Activated T-helper 2 cell treated with anti-CD3 and anti-CD28 coated beads, Interferon-gamma antibody, Interleukin-2, Interleukin-4, amounts not matched to agents 10 μg/mL and 5 μg/mL and 100 μg/mL, durations not matched to agents 14 hours and 24 hours and 36 hours (primary cell): Measurements from ENCODE around the gene PGLYRP4. TPM values are rescaled to one million over a fixed set of nuclear protein-coding genes. Genes with fewer than 3 reads are reported as not detected.
"Not testable (repeated sequence)": the region's sequence is repeated elsewhere in the genome, so short reads cannot be mapped to it uniquely, and the experiment has no call there.

Source experiments
- DNase-seq: peaks from one replicate; pipeline ENCODE4 v3.0.0; 2021; ENCODE audit warnings: low spot score
- H3K27ac Mint-ChIP-seq: one replicate; pipeline ENCODE4 v1.8.0; 2021; ENCODE audit warnings: mixed read lengths
- H3K27me3 Mint-ChIP-seq: one replicate; pipeline ENCODE4 v1.8.0; 2021; ENCODE audit warnings: low read depth, mixed read lengths
- H3K36me3 Mint-ChIP-seq: one replicate; pipeline ENCODE4 v1.8.0; 2021; ENCODE audit warnings: low read depth, mixed read lengths
- H3K4me1 Mint-ChIP-seq: one replicate; pipeline ENCODE4 v1.8.0; 2021; ENCODE audit warnings: low read depth, mixed read lengths
- H3K4me3 Mint-ChIP-seq: one replicate; pipeline ENCODE4 v1.8.0; 2021; ENCODE audit warnings: low read depth, mild to moderate bottlenecking, moderate library complexity, mixed read lengths
- H3K9me3 Mint-ChIP-seq: one replicate; pipeline ENCODE4 v1.8.0; 2021; ENCODE audit warnings: mixed read lengths
- intact Hi-C: fragments of 100-400 bp; cut with micrococcal nuclease; formaldehyde crosslinking; loops from one replicate; pipeline ENCODE4 v1.15.1; 2023
- total RNA-seq: library from RNA; stranded (reverse); gene quantifications from 2 replicates; pipeline ENCODE4 v1.2.3, GENCODE V29; 2022

Gene PGLYRP4
- total RNA-seq, 1 donor from 2014 or later, result not detected

GRCh38 chr1:153347856-153348255 lies 785 bp downstream of the PGLYRP4 start:
- peaks cover 17% of the 10 kb centered on the region for H3K4me1 Mint-ChIP-seq
- H3K27me3 Mint-ChIP-seq, result peaks cover 15% of the 10 kb centered on the region
- H3K9me3 Mint-ChIP-seq, result no peaks in the 10 kb centered on the region
- no peaks in the 10 kb centered on the region for H3K36me3 Mint-ChIP-seq
- no peak for DNase-seq
- H3K27ac Mint-ChIP-seq, result no peak overlapping the region
- H3K4me3 Mint-ChIP-seq, result no peak overlapping the region
- intact Hi-C loops, result no loop called here

GRCh38 chr1:153347049-153347448 lies 1.6 kb downstream of the PGLYRP4 start:
- H3K4me3 Mint-ChIP-seq, intact Hi-C loops, H3K36me3 Mint-ChIP-seq, H3K27ac Mint-ChIP-seq, DNase-seq, H3K9me3 Mint-ChIP-seq: not testable (repeated sequence)
- Mint-ChIP-seq H3K27me3 (peaks cover 21% of the 10 kb centered on the region), H3K4me1 (peaks cover 17% of the 10 kb centered on the region)

GRCh38 chr1:153346077-153346723 lies 2.4 kb downstream of the PGLYRP4 start:
- H3K27me3 Mint-ChIP-seq, result peaks cover 21% of the 10 kb centered on the region
- H3K27ac Mint-ChIP-seq, result no peak overlapping the region
- peaks cover 17% of the 10 kb centered on the region for H3K4me1 Mint-ChIP-seq
- H3K9me3 Mint-ChIP-seq, result no peaks in the 10 kb centered on the region
- intact Hi-C loops, result no loop called here
- DNase-seq, result no peak
- H3K36me3 Mint-ChIP-seq, result no peaks in the 10 kb centered on the region
- no peak overlapping the region for H3K4me3 Mint-ChIP-seq

- Mint-ChIP-seq H3K4me3 (no peak overlapping the region), H3K27ac (no peak overlapping the region), H3K9me3 (no peaks in the 10 kb centered on the region), H3K27me3 (peaks cover 25% of the 10 kb centered on the region), H3K4me1 (peaks cover 17% of the 10 kb centered on the region), H3K36me3 (no peaks in the 10 kb centered on the region)
- intact Hi-C loops, result no loop called here
- DNase-seq, result no peak
These were observed 3.2 kb downstream of the PGLYRP4 start for GRCh38 chr1:153345187-153346076.

- DNase-seq, result no peak
- H3K4me3 Mint-ChIP-seq, result no peak overlapping the region
- H3K27ac Mint-ChIP-seq, result no peak overlapping the region
- H3K27me3 Mint-ChIP-seq, result peaks cover 26% of the 10 kb centered on the region
- intact Hi-C loops, result no loop called here
- H3K36me3 Mint-ChIP-seq, result no peaks in the 10 kb centered on the region
- no peaks in the 10 kb centered on the region for H3K9me3 Mint-ChIP-seq
- H3K4me1 Mint-ChIP-seq, result peaks cover 20% of the 10 kb centered on the region
These were observed 4.0 kb downstream of the PGLYRP4 start for GRCh38 chr1:153344718-153345025.

GRCh38 chr1:153343811-153344717 lies 4.6 kb downstream of the PGLYRP4 start:
- no peak for DNase-seq
- Mint-ChIP-seq H3K36me3 (no peaks in the 10 kb centered on the region), H3K4me3 (no peak overlapping the region), H3K27me3 (peaks cover 28% of the 10 kb centered on the region), H3K27ac (no peak overlapping the region), H3K4me1 (peaks cover 20% of the 10 kb centered on the region), H3K9me3 (no peaks in the 10 kb centered on the region)
- intact Hi-C loops, result no loop called here

- peaks cover 20% of the 10 kb centered on the region for H3K4me1 Mint-ChIP-seq
These were observed 5.5 kb downstream of the PGLYRP4 start for GRCh38 chr1:153343040-153343681.

GRCh38 chr1:153342178-153342577 lies 6.5 kb downstream of the PGLYRP4 start:
- no peak overlapping the region for H3K4me3 Mint-ChIP-seq
- peaks cover 20% of the 10 kb centered on the region for H3K4me1 Mint-ChIP-seq
- no peaks in the 10 kb centered on the region for H3K9me3 Mint-ChIP-seq
- H3K27ac Mint-ChIP-seq, result no peak overlapping the region
- no peak for DNase-seq
- peaks cover 36% of the 10 kb centered on the region for H3K27me3 Mint-ChIP-seq
- no peaks in the 10 kb centered on the region for H3K36me3 Mint-ChIP-seq
- intact Hi-C loops, result no loop called here

More at GRCh38 chr1:153343040-153343681, 5.5 kb downstream of the PGLYRP4 start:
- no peaks in the 10 kb centered on the region for H3K36me3 Mint-ChIP-seq
- H3K27ac Mint-ChIP-seq, result no peak overlapping the region
- no peaks in the 10 kb centered on the region for H3K9me3 Mint-ChIP-seq
- intact Hi-C loops, result no loop called here
- DNase-seq, result no peak
- H3K27me3 Mint-ChIP-seq, result peaks cover 35% of the 10 kb centered on the region
- no peak overlapping the region for H3K4me3 Mint-ChIP-seq

- intact Hi-C loops, result no loop called here
- Mint-ChIP-seq H3K36me3 (no peaks in the 10 kb centered on the region), H3K27ac (no peak overlapping the region), H3K4me3 (no peak overlapping the region), H3K4me1 (peaks cover 20% of the 10 kb centered on the region), H3K9me3 (no peaks in the 10 kb centered on the region), H3K27me3 (peaks cover 34% of the 10 kb centered on the region)
- DNase-seq, result no peak
These were observed 7.2 kb downstream of the PGLYRP4 start for GRCh38 chr1:153341431-153341934.

GRCh38 chr1:153340356-153340755 lies 8.3 kb downstream of the PGLYRP4 start:
- H3K4me1 Mint-ChIP-seq, result peaks cover 14% of the 10 kb centered on the region
- no peaks in the 10 kb centered on the region for H3K9me3 Mint-ChIP-seq
- H3K27ac Mint-ChIP-seq, result no peak overlapping the region
- no peak overlapping the region for H3K4me3 Mint-ChIP-seq
- DNase-seq, result no peak
- H3K27me3 Mint-ChIP-seq, result peaks cover 27% of the 10 kb centered on the region
- H3K36me3 Mint-ChIP-seq, result no peaks in the 10 kb centered on the region
- intact Hi-C loops, result no loop called here

GRCh38 chr1:153339802-153340201 lies 8.8 kb downstream of the PGLYRP4 start:
- H3K27me3 Mint-ChIP-seq, result peaks cover 27% of the 10 kb centered on the region
- intact Hi-C loops, result no loop called here
- DNase-seq, result no peak
- no peaks in the 10 kb centered on the region for H3K9me3 Mint-ChIP-seq
- peaks cover 14% of the 10 kb centered on the region for H3K4me1 Mint-ChIP-seq
- H3K27ac Mint-ChIP-seq, result no peak overlapping the region
- no peaks in the 10 kb centered on the region for H3K36me3 Mint-ChIP-seq
- H3K4me3 Mint-ChIP-seq, result no peak overlapping the region
